Mesangial cell (primary cell): Measurements from ENCODE around the gene ZAR1. TPM values are rescaled to one million over a fixed set of nuclear protein-coding genes. Genes with fewer than 3 reads are reported as not detected.

Experiments
- total RNA-seq: library from RNA; depleted of rRNA; stranded (reverse); fragments of >200 nt; gene quantifications from 2 replicates; pipeline ENCODE4 v1.2.3, GENCODE V29; 2015

Gene ZAR1
- total RNA-seq, result 0.13 TPM in 1 of 2 replicates, not detected in the other

GRCh38 chr4:48490012-48490679 lies at the start of gene ZAR1:
TSS of gene ZAR1 (plus strand) at chr4:48490252. CDS start at chr4:48490292, 40 bp downstream.

GRCh38 chr4:48483006-48483776 lies 6.9 kb upstream of the ZAR1 start, which contains the start of gene SLC10A4:
TSS of gene SLC10A4 (plus strand) at chr4:48483343. CDS start at chr4:48483562, 219 bp downstream.

Other genes starting within 250 kb of the ZAR1 start
- 0.33 and 1.5 TPM in 2 replicates for gene TEC, start 220.4 kb upstream of the ZAR1 start, total RNA-seq
- 22.9 and 25.6 TPM in 2 replicates for gene SLAIN2, start 148.7 kb upstream of the ZAR1 start, total RNA-seq
- gene SLC10A4, start 6.9 kb upstream of the ZAR1 start, total RNA-seq, result 0.25 TPM in 1 of 2 replicates, not detected in the other